Neural cell (in vitro differentiated cells): ENCODE data around the gene PLEKHA8. TPM values are rescaled to one million over a fixed set of nuclear protein-coding genes. Genes with fewer than 3 reads are reported as not detected.

ENCODE experiments used
- H2AFZ ChIP-seq: fragments of 200-600, 300-800 bp; sonication (generic), shearing (Covaris generic); 2 replicates; pipeline ENCODE4 v1.6.0; 2014; ENCODE audit warnings: low read depth, mild to moderate bottlenecking, antibody characterized with exemption, low read length, moderate library complexity
- H3F3A ChIP-seq: fragments of 200-600 bp; shearing (Covaris generic); 2 replicates; pipeline ENCODE4 v1.6.1; 2016; ENCODE audit warnings: mild to moderate bottlenecking, moderate library complexity, mixed read lengths, antibody characterized with exemption, low read length; ENCODE audit not compliant: insufficient read depth, poor library complexity, severe bottlenecking
- H3K27ac ChIP-seq: fragments of 200-600, 300-800 bp; sonication (generic), shearing (Covaris generic); 2 replicates; pipeline ENCODE4 v1.5.1; 2014; ENCODE audit warnings: mild to moderate bottlenecking, low read length, moderate library complexity
- H3K27me3 ChIP-seq: fragments of 300-800, 200-600 bp; sonication (generic), shearing (Covaris generic); 2 replicates; pipeline ENCODE4 v1.6.0; 2014; ENCODE audit warnings: mild to moderate bottlenecking, low read depth, low read length, moderate library complexity; ENCODE audit not compliant: insufficient read depth
- H3K36me3 ChIP-seq: fragments of 300-800, 200-600 bp; sonication (generic), shearing (Covaris generic); 2 replicates; pipeline ENCODE4 v1.5.1; 2014; ENCODE audit warnings: mild to moderate bottlenecking, antibody characterized with exemption, low read length, moderate library complexity; ENCODE audit not compliant: insufficient read depth
- H3K4me2 ChIP-seq: fragments of 300-800, 200-600 bp; sonication (generic), shearing (Covaris generic); 2 replicates; pipeline ENCODE4 v1.6.0; 2014; ENCODE audit warnings: mild to moderate bottlenecking, low read length
- H3K4me3 ChIP-seq: fragments of 300-800, 200-600 bp; sonication (generic), shearing (Covaris generic); 2 replicates; pipeline ENCODE4 v1.5.1; 2014; ENCODE audit warnings: mild to moderate bottlenecking, low read length, moderate library complexity
- H3K79me2 ChIP-seq: fragments of 200-600 bp; shearing (Covaris generic); replicated peaks from 2 replicates; pipeline ENCODE4 v1.6.0; 2014; ENCODE audit warnings: mild to moderate bottlenecking, low read length, moderate library complexity; ENCODE audit not compliant: insufficient read depth
- H3K9ac ChIP-seq: fragments of 300-800, 200-600 bp; sonication (generic), shearing (Covaris generic); 2 replicates; pipeline ENCODE4 v1.6.1; 2016; ENCODE audit warnings: mild to moderate bottlenecking, low read length, mixed read lengths
- H3K9me2 ChIP-seq: fragments of 200-600 bp; shearing (Covaris generic); 2 replicates; pipeline ENCODE4 v1.6.1; 2016; ENCODE audit warnings: mild to moderate bottlenecking, low read length, mixed read lengths; ENCODE audit not compliant: insufficient read depth
- H3K9me3 ChIP-seq: fragments of 200-600, 300-800 bp; sonication (generic), shearing (Covaris generic); 2 replicates; pipeline ENCODE4 v1.6.1; 2016; ENCODE audit warnings: mild to moderate bottlenecking, mixed run types, low read length, moderate library complexity, mixed read lengths
- H4K20me1 ChIP-seq: fragments of 200-600 bp; shearing (Covaris generic); 2 replicates; pipeline ENCODE4 v1.6.1; 2016; ENCODE audit warnings: mild to moderate bottlenecking, mixed run types; ENCODE audit not compliant: insufficient read depth
- CTCF ChIP-seq: fragments of 450-650 bp; IDR thresholded peaks from 2 replicates; pipeline ENCODE4 v1.5.1; 2014; ENCODE audit warnings: antibody characterized with exemption, mild to moderate bottlenecking, moderate library complexity; ENCODE audit not compliant: poor library complexity, severe bottlenecking
- EP300 ChIP-seq: fragments of 450-650 bp; conservative IDR thresholded peaks from 2 replicates; pipeline ENCODE4 v1.6.1; 2014; ENCODE audit warnings: antibody characterized with exemption, mild to moderate bottlenecking, moderate library complexity; ENCODE audit not compliant: poor library complexity, severe bottlenecking
- EZH2 ChIP-seq: fragments of 200-600, 300-800 bp; shearing (Covaris generic), sonication (generic); IDR thresholded peaks from 2 replicates; pipeline ENCODE4 v1.6.1; 2014; ENCODE audit warnings: antibody characterized with exemption, low read length, borderline replicate concordance, mild to moderate bottlenecking; ENCODE audit not compliant: insufficient read depth, poor library complexity, severe bottlenecking
- MXI1 ChIP-seq: fragments of 450-650 bp; conservative IDR thresholded peaks from 2 replicates; pipeline ENCODE4 v1.6.1; 2014; ENCODE audit warnings: antibody characterized with exemption, mild to moderate bottlenecking; ENCODE audit not compliant: poor library complexity, severe bottlenecking
- POLR2AphosphoS5 ChIP-seq: IDR thresholded peaks from 2 replicates; pipeline ENCODE4 v1.6.1; 2012
- RAD21 ChIP-seq: fragments of 450-650 bp; conservative IDR thresholded peaks from 2 replicates; pipeline ENCODE4 v1.6.1; 2014; ENCODE audit warnings: antibody characterized with exemption, mild to moderate bottlenecking, moderate library complexity
- REST ChIP-seq: IDR thresholded peaks from 2 replicates; pipeline ENCODE4 v1.6.1; 2012; ENCODE audit warnings: borderline replicate concordance
- SMC3 ChIP-seq: fragments of 450-650 bp; conservative IDR thresholded peaks from 2 replicates; pipeline ENCODE4 v1.6.1; 2014; ENCODE audit warnings: antibody characterized with exemption, mild to moderate bottlenecking, moderate library complexity; ENCODE audit not compliant: poor library complexity
- TAF1 ChIP-seq: IDR thresholded peaks from 2 replicates; pipeline ENCODE4 v1.6.1; 2012; ENCODE audit warnings: low read depth
- polyA plus RNA-seq: library from polyadenylated mRNA; depleted of rRNA; stranded (reverse); fragments of >200 nt; gene quantifications from 2 replicates; pipeline ENCODE4 v1.2.3, GENCODE V29; 2014

The PLEKHA8 gene
- polyA plus RNA-seq, 1 donor from 2014 or later: 43.1 TPM

GRCh38 chr7:30020535-30020934 is 7.7 kb upstream of the PLEKHA8 start:
- Histone ChIP-seq H3K9ac (no peak overlapping the region), H3K9me2 (no peaks in the 10 kb centered on the region), H3K9me3 (no peaks in the 10 kb centered on the region), H2AFZ (no peak overlapping the region), H3K79me2 (peaks cover 11% of the 10 kb centered on the region), H3F3A (no peaks in the 10 kb centered on the region), H3K4me3 (no peak overlapping the region), H3K27me3 (no peaks in the 10 kb centered on the region), H3K36me3 (no peaks in the 10 kb centered on the region), H4K20me1 (no peaks in the 10 kb centered on the region), H3K4me2 (no peak overlapping the region), H3K27ac (no peak overlapping the region)
- TF ChIP-seq REST: no peak
- no peak for TF ChIP-seq TAF1
- no peak for TF ChIP-seq SMC3
- TF ChIP-seq MXI1: no peak
- TF ChIP-seq CTCF: no peak
- no peak for TF ChIP-seq POLR2AphosphoS5
- TF ChIP-seq RAD21: no peak
- TF ChIP-seq EP300: no peak
- TF ChIP-seq EZH2: no peak

GRCh38 chr7:30022991-30023390 is 5.2 kb upstream of the PLEKHA8 start:
- no peaks in the 10 kb centered on the region for H4K20me1 ChIP-seq
- no peak overlapping the region for H2AFZ ChIP-seq
- H3K27me3 ChIP-seq: no peaks in the 10 kb centered on the region
- no peak overlapping the region for H3K4me3 ChIP-seq
- H3K36me3 ChIP-seq: no peaks in the 10 kb centered on the region
- peaks cover 19% of the 10 kb centered on the region for H3K79me2 ChIP-seq
- H3K9me3 ChIP-seq: no peaks in the 10 kb centered on the region
- H3K9me2 ChIP-seq: no peaks in the 10 kb centered on the region
- H3F3A ChIP-seq: peaks cover 8% of the 10 kb centered on the region
- TF ChIP-seq SMC3 (no peak), REST (no peak)
- H3K9ac ChIP-seq: no peak overlapping the region
- H3K4me2 ChIP-seq: no peak overlapping the region
- H3K27ac ChIP-seq: no peak overlapping the region
